Liver (tissue), 3 donors: ENCODE measurements around the gene DIPK2A.

Source experiments
- ATF3 ChIP-seq: IDR thresholded peaks from 2 replicates; pipeline ENCODE4 v1.6.1; 2016; ENCODE audit warnings: antibody characterized with exemption
- CTCF ChIP-seq: fragments of 150-350 bp; IDR thresholded peaks from 2 replicates; pipeline ENCODE4 v1.5.1; 2017; ENCODE audit warnings: improper control_type of control experiment, low read depth, low read length; ENCODE audit not compliant: missing input control
- EGR1 ChIP-seq, 2 donors: IDR thresholded peaks; 2 replicates each; pipeline ENCODE4 v1.6.1; 2016 to 2018; ENCODE audit warnings: antibody characterized with exemption in 2 of 2, low read depth in 2 of 2
- FOXA1 ChIP-seq: IDR thresholded peaks from 2 replicates; pipeline ENCODE4 v1.6.1; 2016; ENCODE audit warnings: antibody characterized with exemption
- GABPA ChIP-seq, 2 donors: IDR thresholded peaks in 1 of 2; conservative IDR thresholded peaks in 1 of 2; 2 replicates each; pipeline ENCODE4 v1.6.1; 2016; ENCODE audit warnings: antibody characterized with exemption in 2 of 2, mild to moderate bottlenecking in 1 of 2, moderate library complexity in 1 of 2
- HNF4A ChIP-seq, 2 donors: conservative IDR thresholded peaks; 2 replicates each; pipeline ENCODE4 v1.6.1; 2016; ENCODE audit warnings: antibody characterized with exemption in 2 of 2, mild to moderate bottlenecking in 2 of 2
- MAX ChIP-seq: IDR thresholded peaks from 2 replicates; pipeline ENCODE4 v1.6.1; 2016; ENCODE audit warnings: antibody characterized with exemption
- RAD21 ChIP-seq, 2 donors: IDR thresholded peaks; 2 replicates each; pipeline ENCODE4 v1.6.1; 2016; ENCODE audit warnings: antibody characterized with exemption in 2 of 2, mild to moderate bottlenecking in 2 of 2
- REST ChIP-seq: IDR thresholded peaks from 2 replicates; pipeline ENCODE4 v1.6.1; 2016; ENCODE audit warnings: antibody characterized with exemption, mild to moderate bottlenecking
- RXRA ChIP-seq, 2 donors: IDR thresholded peaks; 2 replicates each; pipeline ENCODE4 v1.6.1; 2017 to 2018; ENCODE audit warnings: antibody characterized with exemption in 2 of 2, mild to moderate bottlenecking in 1 of 2
- SP1 ChIP-seq: IDR thresholded peaks from 2 replicates; pipeline ENCODE4 v1.6.1; 2018; ENCODE audit warnings: antibody characterized with exemption, mild to moderate bottlenecking
- TAF1 ChIP-seq: conservative IDR thresholded peaks from 2 replicates; pipeline ENCODE4 v1.6.1; 2016; ENCODE audit warnings: antibody characterized with exemption, mild to moderate bottlenecking
- YY1 ChIP-seq: IDR thresholded peaks from 2 replicates; pipeline ENCODE4 v1.6.1; 2016; ENCODE audit warnings: antibody characterized with exemption, mild to moderate bottlenecking
- donor health status: healthy.
- donor health status: healthy.

GRCh38 chr3:143950810-143951209, 20.8 kb upstream of the DIPK2A start:
- no peak for TF ChIP-seq GABPA (IDR thresholded peaks at IDR 0.05 in 1 of 2, conservative IDR thresholded peaks at IDR 0.05 in 1 of 2)
- TF ChIP-seq EGR1 (IDR thresholded peaks at IDR 0.05; ENCODE audit: low read depth in 2 of 2), result no peak
- no peak for TF ChIP-seq REST
- TF ChIP-seq CTCF, result no peak
- no peak for TF ChIP-seq RAD21 (IDR thresholded peaks at IDR 0.05)
- no peak for TF ChIP-seq YY1
- no peak for TF ChIP-seq SP1
- no peak for TF ChIP-seq FOXA1
- no peak for TF ChIP-seq MAX
- TF ChIP-seq HNF4A (conservative IDR thresholded peaks at IDR 0.05), result no peak
- no peak for TF ChIP-seq TAF1
- no peak for TF ChIP-seq ATF3
- no peak for TF ChIP-seq RXRA (IDR thresholded peaks at IDR 0.05)
